Thoracic aorta (tissue), 2 donors: ENCODE data around the gene RAPGEF2. TPM values are rescaled to one million over a fixed set of nuclear protein-coding genes. Genes with fewer than 3 reads are reported as not detected.

ENCODE experiments used
- ATAC-seq: fragments of 150-250 bp; one replicate; pipeline ENCODE4 v1.8.0; 2017; ENCODE audit warnings: low read depth; ENCODE audit not compliant: insufficient number of reproducible peaks, low FRiP score
- DNase-seq: peaks from one replicate; pipeline ENCODE4 v3.0.0-alpha.2; 2020; ENCODE audit warnings: low spot score
- H3K27ac ChIP-seq, 2 donors: fragments of 200-600 bp; sonication (generic); 1 replicate in 1 of 2; 2 replicates in 1 of 2; pipeline ENCODE4 v1.5.1; 2016; ENCODE audit warnings: mild to moderate bottlenecking in 2 of 2, moderate library complexity in 2 of 2
- H3K27me3 ChIP-seq: fragments of 200-600 bp; sonication (generic); replicated peaks from 2 replicates; pipeline ENCODE4 v1.6.0; 2016; ENCODE audit warnings: mild to moderate bottlenecking; ENCODE audit not compliant: insufficient read depth
- H3K36me3 ChIP-seq: fragments of 200-600 bp; sonication (generic); one replicate; pipeline ENCODE4 v1.5.1; 2016
- H3K4me1 ChIP-seq, 2 donors: fragments of 200-600 bp; sonication (generic); 1 replicate in 1 of 2; 2 replicates in 1 of 2; pipeline versions ENCODE4 v1.5.1 to v1.6.0; 2016; ENCODE audit warnings: low read depth in 2 of 2, mild to moderate bottlenecking in 1 of 2; ENCODE audit not compliant: control insufficient read depth in 1 of 2
- H3K4me3 ChIP-seq: fragments of 200-600 bp; sonication (generic); 2 replicates; pipeline ENCODE4 v1.5.1; 2016; ENCODE audit warnings: mild to moderate bottlenecking
- H3K9me3 ChIP-seq: fragments of 200-600 bp; sonication (generic); 2 replicates; pipeline ENCODE4 v1.5.1; 2016
- CTCF ChIP-seq: fragments of 200-600 bp; sonication (generic); IDR thresholded peaks from one replicate; pipeline ENCODE4 v1.5.1; 2019; ENCODE audit warnings: antibody characterized with exemption
- total RNA-seq, 2 donors: library from RNA; depleted of rRNA; stranded (reverse); fragments of >200 nt; gene quantifications; one replicate each; pipeline versions ENCODE4 v1.1.0 to v1.2.3, GENCODE V29; 2016

RAPGEF2 gene
- total RNA-seq, 2 donors from 2014 or later, result 63.0 to 63.6 TPM

DNA sequence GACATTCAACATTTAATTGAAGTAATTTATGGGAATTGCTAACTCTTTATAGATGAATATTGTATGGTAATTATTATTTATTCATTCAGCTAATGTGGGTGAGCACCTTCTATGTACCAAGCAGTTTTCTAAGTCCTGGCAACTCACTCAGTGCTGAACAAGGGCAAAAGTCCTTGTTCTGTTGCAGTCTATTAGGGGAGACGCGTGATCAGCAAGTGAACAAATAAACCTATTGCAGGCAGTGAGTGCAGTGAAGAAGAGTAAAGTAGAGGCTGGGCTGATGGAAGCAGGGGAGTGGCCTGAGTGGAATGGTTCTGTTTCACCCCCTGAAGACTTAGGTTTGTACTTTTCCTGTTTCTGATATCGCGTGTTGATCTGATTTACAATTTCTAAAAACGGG is 214.3 kb downstream of the RAPGEF2 start:
- no peak overlapping the region for H3K27ac ChIP-seq
- H3K36me3 ChIP-seq, result peaks cover 4% of the 10 kb centered on the region
- no peaks in the 10 kb centered on the region for H3K9me3 ChIP-seq
- no peaks in the 10 kb centered on the region for H3K27me3 ChIP-seq
- no peak for ATAC-seq
- no peak for TF ChIP-seq CTCF
- H3K4me3 ChIP-seq, result no peak overlapping the region
- no peaks in the 10 kb centered on the region for H3K4me1 ChIP-seq
- DNase-seq, result no peak

- H3K36me3 ChIP-seq, result peaks cover 15% of the 10 kb centered on the region
- H3K4me1 ChIP-seq, result no peaks in the 10 kb centered on the region
- no peak overlapping the region for H3K27ac ChIP-seq
- no peak for ATAC-seq
- no peaks in the 10 kb centered on the region for H3K9me3 ChIP-seq
- TF ChIP-seq CTCF, result no peak
- no peak for DNase-seq
- no peak overlapping the region for H3K4me3 ChIP-seq
- H3K27me3 ChIP-seq, result no peaks in the 10 kb centered on the region
These were observed 216.1 kb downstream of the RAPGEF2 start for GRCh38 chr4:159319027-159319426.

GRCh38 chr4:159326480-159326879 is 223.6 kb downstream of the RAPGEF2 start:
- ATAC-seq, result no peak
- Histone ChIP-seq H3K27ac (no peak overlapping the region), H3K4me3 (no peak overlapping the region), H3K9me3 (no peaks in the 10 kb centered on the region), H3K36me3 (peaks cover 14% of the 10 kb centered on the region), H3K27me3 (no peaks in the 10 kb centered on the region), H3K4me1 (no peaks in the 10 kb centered on the region)
- no peak for TF ChIP-seq CTCF
- no peak for DNase-seq

GRCh38 chr4:159328766-159329165 is 225.9 kb downstream of the RAPGEF2 start:
- Histone ChIP-seq H3K27ac (no peak overlapping the region), H3K27me3 (no peaks in the 10 kb centered on the region), H3K36me3 (peaks cover 10% of the 10 kb centered on the region), H3K4me3 (no peak overlapping the region), H3K4me1 (peaks cover 0 to 4% of the 10 kb centered on the region in 2 donors), H3K9me3 (no peaks in the 10 kb centered on the region)
- DNase-seq (no peak), ATAC-seq (no peak)
- no peak for TF ChIP-seq CTCF

DNA sequence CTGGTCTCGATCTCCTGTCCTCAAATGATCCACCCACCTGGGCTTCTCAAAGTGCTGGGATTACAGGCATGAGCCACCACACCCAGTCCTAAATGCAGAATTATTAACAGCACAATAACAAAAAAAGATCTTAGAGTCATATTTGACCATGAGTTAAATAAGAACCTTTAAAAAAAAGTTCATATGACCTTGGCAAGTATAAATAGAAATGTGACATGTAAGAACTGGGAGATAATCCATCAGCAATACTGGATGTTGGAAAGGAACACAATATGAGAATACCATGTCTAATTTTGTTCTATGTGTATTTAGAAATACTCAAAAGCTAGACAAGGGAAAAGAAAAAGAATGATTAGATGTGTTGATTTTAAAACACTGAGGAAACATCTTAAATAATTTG is 231.6 kb downstream of the RAPGEF2 start:
- Histone ChIP-seq H3K9me3 (no peaks in the 10 kb centered on the region), H3K36me3 (peaks cover 14% of the 10 kb centered on the region), H3K4me3 (no peak overlapping the region), H3K4me1 (peaks cover 0 to 19% of the 10 kb centered on the region in 2 donors), H3K27ac (peak overlapping the region in 1 of 2 donors; percentile 35), H3K27me3 (no peaks in the 10 kb centered on the region)
- ATAC-seq (peak; percentile 36), DNase-seq (no peak)
- TF ChIP-seq CTCF, result no peak
